K562 treated with DMSO at 1 percent for 12 hours (cell line): ENCODE measurements around the gene WDR76. TPM values are rescaled to one million over a fixed set of nuclear protein-coding genes. Genes with fewer than 3 reads are reported as not detected.

ENCODE experiments used
- total RNA-seq: library from RNA; unstranded; fragments of 300-600 nt; gene quantifications from 2 replicates; pipeline ENCODE4 v1.2.3, GENCODE V29; 2022; ENCODE audit not compliant: insufficient read depth

Gene WDR76
- 12.0 and 26.7 TPM in 2 replicates for total RNA-seq

GRCh38 chr15:43826508-43827341 lies at the start of gene WDR76:
WDR76 (plus strand) TSS chr15:43827002; CDS start chr15:43827033, 31 bp downstream.

GRCh38 chr15:43791993-43792760 lies 34.6 kb upstream of the WDR76 start, which contains the start of gene SERF2:
SERF2 (plus strand) TSS chr15:43792320; CDS start chr15:43792377, 57 bp downstream.

GRCh38 chr15:43799945-43800285 lies 26.9 kb upstream of the WDR76 start, which contains the start of gene SERINC4:
SERINC4 (minus strand) TSS chr15:43800220; CDS start chr15:43799986, 234 bp downstream.

GRCh38 chr15:43800286-43801141 lies 26.3 kb upstream of the WDR76 start, which contains the start of gene HYPK:
HYPK (plus strand) TSS chr15:43800599; CDS start chr15:43800623, 24 bp downstream.

GRCh38 chr15:43824302-43825246 lies 2.2 kb upstream of the WDR76 start, which contains the start of gene MFAP1:
MFAP1 (minus strand) TSS chr15:43824690; CDS start chr15:43824569, 121 bp downstream.

Other genes starting within 250 kb of the WDR76 start
- gene PPIP5K1, start 236.8 kb upstream of the WDR76 start, total RNA-seq = 6.9 and 29.3 TPM in 2 replicates
- 2.2 TPM in 1 of 2 replicates, not detected in the other for gene CKMT1B, start 233.0 kb upstream of the WDR76 start, total RNA-seq
- not detected in 2 replicates for gene STRC, start 208.2 kb upstream of the WDR76 start, total RNA-seq
- gene CATSPER2, start 178.2 kb upstream of the WDR76 start, total RNA-seq = 0.58 and 2.7 TPM in 2 replicates
- gene CKMT1A, start 133.1 kb upstream of the WDR76 start, total RNA-seq = 0.93 and 1.1 TPM in 2 replicates
- 132 and 207 TPM in 2 replicates for gene PDIA3, start 80.6 kb upstream of the WDR76 start, total RNA-seq
- 2.3 and 3.1 TPM in 2 replicates for gene ELL3, start 50.0 kb upstream of the WDR76 start, total RNA-seq
- 405 and 648 TPM in 2 replicates for gene SERF2, start 34.7 kb upstream of the WDR76 start, total RNA-seq
- 1.3 TPM in 1 of 2 replicates, not detected in the other for gene SERINC4, start 26.8 kb upstream of the WDR76 start, total RNA-seq
- gene HYPK, start 26.4 kb upstream of the WDR76 start, total RNA-seq = 1.3 and 5.1 TPM in 2 replicates
- gene MFAP1, start 2.3 kb upstream of the WDR76 start, total RNA-seq = 35.4 and 54.5 TPM in 2 replicates